WI38 (cell line): ENCODE measurements around the gene RLN1.
"Not testable (repeated sequence)": the region's sequence is repeated elsewhere in the genome, so short reads cannot be mapped to it uniquely, and the experiment has no call there.

Source experiments
- H3K4me3 ChIP-seq: 2 replicates; pipeline ENCODE4 v1.5.1; 2011; ENCODE audit warnings: low read depth, mild to moderate bottlenecking, control low read depth, low read length
- TF ChIP-seq, protein P1 (sequence below): IDR thresholded peaks from 2 replicates; pipeline ENCODE4 v1.5.1; 2012; ENCODE audit warnings: low read depth, mild to moderate bottlenecking, control low read depth, low read length

RLN1 gene

DNA sequence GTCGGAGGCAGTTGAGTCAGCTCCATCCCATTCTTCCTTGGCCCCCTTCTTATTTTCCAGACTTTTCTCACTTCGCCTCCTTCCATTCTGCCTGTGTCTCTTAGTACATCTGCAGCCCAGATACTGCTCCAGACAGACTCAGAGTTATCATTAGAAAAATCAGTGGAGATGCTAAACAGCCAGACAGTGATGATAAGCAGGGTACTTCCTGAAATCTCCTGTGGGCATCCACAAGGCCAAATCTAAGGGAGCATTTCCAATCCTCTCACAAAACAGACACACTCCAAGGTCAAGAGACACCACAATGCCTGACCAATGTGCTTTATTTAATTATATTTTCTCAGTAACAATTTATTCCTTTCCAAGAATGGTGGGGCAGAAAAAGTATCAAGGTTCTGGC lies 14.5 kb upstream of the RLN1 start:
- no peak overlapping the region for H3K4me3 ChIP-seq
- TF ChIP-seq, protein P1, sequence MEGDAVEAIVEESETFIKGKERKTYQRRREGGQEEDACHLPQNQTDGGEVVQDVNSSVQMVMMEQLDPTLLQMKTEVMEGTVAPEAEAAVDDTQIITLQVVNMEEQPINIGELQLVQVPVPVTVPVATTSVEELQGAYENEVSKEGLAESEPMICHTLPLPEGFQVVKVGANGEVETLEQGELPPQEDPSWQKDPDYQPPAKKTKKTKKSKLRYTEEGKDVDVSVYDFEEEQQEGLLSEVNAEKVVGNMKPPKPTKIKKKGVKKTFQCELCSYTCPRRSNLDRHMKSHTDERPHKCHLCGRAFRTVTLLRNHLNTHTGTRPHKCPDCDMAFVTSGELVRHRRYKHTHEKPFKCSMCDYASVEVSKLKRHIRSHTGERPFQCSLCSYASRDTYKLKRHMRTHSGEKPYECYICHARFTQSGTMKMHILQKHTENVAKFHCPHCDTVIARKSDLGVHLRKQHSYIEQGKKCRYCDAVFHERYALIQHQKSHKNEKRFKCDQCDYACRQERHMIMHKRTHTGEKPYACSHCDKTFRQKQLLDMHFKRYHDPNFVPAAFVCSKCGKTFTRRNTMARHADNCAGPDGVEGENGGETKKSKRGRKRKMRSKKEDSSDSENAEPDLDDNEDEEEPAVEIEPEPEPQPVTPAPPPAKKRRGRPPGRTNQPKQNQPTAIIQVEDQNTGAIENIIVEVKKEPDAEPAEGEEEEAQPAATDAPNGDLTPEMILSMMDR, result no peak

DNA sequence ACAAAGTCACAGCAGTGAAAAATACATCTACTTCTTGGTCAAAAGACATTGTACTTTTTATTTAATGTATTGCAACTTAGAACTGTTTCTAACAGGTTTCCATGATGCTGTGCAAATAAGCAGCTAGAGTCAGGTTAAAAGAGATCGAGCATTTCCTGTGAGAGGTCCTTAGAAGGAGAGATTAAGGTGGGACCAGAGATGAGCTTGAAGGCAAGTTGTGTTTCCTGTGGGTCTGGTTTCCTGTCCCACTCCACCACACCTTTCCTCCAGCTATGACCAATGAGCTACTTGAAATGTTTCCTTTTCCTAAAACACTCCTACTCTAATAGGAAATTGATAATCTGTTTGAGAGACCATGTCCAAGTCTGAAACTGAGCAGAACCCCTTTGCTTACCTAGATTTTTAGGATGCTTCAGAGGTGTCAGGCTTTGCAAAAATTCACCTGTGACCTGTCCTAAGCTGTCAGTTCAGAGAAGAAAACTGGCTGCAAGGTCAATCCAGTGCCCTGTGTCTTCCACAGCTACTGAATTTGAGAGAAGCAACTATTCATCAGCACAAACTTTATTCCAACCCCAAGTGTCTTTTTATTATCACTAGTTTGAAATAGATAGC lies 13.1 kb upstream of the RLN1 start:
- TF ChIP-seq, protein P1, result no peak
- H3K4me3 ChIP-seq, result no peak overlapping the region

DNA sequence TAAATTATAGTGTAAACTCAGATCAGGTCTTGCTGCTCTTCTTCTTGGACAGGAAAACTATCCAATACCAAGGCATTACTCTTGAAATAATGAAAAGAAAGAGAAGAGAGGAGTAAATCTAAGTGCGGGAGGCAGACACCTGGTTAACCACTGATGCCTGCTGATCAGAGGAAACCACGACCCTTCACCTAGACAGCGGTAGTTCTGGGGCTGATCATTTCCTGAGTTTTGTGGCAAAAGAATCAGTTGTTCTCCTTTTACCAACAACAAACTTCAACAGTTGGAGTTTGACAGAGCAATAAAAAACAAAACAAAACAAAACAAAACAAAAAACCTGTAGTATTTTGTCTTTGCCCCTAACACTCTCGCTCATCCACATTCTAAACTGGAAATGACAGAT lies 3.0 kb downstream of the RLN1 start:
- no peak overlapping the region for H3K4me3 ChIP-seq
- TF ChIP-seq, protein P1, result no peak

DNA sequence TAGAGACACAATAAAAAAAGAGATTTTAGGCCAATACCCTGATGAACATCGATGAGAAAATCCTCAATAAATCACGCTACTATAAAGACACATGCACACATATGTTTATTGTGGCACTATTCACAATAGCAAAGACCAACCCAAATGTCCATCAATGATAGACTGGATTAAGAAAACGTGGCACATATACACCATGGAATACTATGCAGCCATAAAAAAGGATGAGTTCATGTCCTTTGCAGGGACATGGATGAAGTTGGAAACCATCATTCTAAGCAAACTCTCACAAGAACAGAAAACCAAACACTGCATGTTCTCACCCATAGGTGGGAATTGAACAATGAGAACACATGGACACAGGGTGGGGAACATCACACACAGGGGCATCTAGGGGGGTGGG lies 8.4 kb downstream of the RLN1 start:
- not testable (repeated sequence) for H3K4me3 ChIP-seq

DNA sequence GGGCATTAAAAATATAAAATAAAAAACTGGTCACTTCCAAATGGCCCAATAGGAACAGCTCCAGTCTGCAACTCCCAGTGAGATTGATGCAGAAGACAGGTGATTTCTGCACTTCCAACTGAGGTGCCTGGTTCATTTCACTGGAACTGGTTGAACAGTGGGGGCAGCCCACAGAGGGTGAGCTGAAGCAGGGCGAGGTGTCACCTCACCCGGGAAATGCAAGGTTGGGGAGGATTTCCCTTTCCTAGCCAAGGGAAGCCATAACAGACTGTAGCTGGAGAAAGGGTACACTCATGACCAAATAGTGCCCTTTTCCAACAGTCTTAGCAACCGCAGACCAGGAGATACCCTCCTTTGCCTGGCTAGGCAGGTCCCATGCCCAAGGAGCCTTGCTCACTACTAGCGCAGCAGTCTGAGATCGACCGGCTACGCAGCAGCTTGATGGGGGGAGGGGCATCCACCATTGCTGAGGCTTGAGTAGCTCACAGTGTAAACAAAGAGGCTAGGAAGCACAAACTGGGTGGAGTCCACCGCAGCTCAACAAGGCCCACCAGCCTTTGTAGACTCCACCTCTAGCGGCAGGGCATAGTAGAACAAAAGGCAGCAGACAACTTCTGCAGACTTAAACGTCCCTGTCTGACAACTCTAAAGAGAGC lies 12.7 kb downstream of the RLN1 start:
- TF ChIP-seq, protein P1, result no peak
- no peak overlapping the region for H3K4me3 ChIP-seq

DNA sequence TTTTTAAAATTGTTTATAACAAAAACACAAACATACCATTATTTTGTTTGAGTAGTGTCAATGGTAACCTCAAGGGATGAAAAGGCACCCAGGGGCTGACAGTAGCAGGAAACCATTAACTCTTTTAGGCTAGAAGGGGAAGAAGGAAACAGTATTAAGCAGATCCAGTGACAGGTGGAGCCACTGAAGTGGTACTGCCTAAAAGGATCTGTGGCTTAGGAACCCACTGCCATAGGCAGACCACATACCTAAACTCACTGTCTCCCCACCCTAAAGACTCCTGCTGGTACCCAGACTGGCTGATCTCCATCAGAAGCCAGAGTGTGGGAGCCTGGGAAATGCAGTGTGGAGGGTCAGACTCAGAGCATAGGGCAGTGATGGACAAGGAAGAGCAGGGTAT lies 13.5 kb downstream of the RLN1 start:
- TF ChIP-seq, protein P1, result no peak
- H3K4me3 ChIP-seq, result no peak overlapping the region

DNA sequence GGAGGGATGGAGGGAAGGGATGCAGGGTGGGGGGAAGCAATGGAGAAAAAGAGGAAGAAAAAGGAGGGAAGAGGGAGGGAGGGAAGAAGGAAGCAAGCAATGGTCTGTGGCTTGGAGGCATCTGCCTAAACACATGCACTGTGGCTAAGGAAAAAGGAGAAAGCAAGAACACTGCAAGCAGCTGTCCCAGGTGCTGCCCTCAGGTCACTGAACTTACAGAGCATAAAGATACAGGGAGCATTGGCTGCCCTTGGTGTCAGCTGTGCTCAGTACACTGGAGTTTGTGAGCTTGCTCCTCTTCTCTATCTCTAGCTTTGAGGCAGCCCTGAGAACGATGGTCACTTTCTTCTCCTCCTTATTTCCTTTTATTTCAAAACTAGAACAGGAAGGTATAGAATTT lies 18.1 kb downstream of the RLN1 start:
- not testable (repeated sequence) for H3K4me3 ChIP-seq

DNA sequence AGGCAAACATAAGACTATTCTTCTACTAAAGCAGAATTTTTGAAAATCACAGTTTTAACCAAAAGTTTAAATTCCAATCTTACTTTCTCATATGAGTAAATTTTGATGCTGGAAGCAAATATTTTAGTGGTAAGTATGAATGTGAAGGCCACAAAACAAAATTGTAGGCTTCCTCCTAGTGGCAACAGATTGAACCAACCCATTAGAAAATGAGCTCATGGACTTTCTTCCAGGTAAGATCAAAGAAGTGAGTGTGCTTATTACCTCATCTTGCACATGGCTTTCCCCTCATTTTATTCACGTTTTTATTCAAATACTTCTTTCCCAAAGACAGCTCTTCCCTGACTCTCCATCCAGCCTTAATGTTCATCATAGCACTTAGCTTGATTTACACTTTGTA lies 18.6 kb downstream of the RLN1 start:
- no peak overlapping the region for H3K4me3 ChIP-seq
- TF ChIP-seq, protein P1, result no peak

DNA sequence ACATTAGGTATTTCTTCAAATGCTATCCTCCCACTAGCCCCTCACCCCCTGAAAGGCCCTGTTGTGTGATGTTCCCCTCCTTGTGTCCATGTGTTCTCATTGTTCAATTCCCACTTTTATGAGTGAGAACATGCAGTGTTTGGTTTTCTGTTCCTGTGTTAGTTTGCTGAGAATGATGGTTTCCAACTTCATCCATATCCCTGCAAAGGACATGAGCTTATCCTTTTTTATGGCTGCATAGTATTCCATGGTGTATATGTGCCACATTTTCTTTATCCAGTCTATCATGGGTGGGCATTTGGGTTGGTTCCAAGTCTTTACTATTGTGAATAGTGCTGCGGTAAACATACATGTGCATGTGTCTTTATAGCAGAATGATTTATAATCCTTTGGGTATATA lies 23.3 kb downstream of the RLN1 start:
- not testable (repeated sequence) for H3K4me3 ChIP-seq
